ENCODE results near the gene UROC1. TPM values are rescaled to one million over a fixed set of nuclear protein-coding genes. Genes with fewer than 3 reads are reported as not detected.

Gene UROC1
- total and polyA plus RNA-seq, 9 of the 15 experiments (the other 6 are each of a cell fraction or from before 2014, with no cell fraction given), result not detected

- H3K4me3 ChIP-seq, result no peak within 1 kb of the TSS
- BruUV-seq (replicated peaks), result no TSS peak
- H3K4me2 ChIP-seq (ENCODE audit: insufficient read depth, low read length), result no peak within 1 kb of the TSS
- H3K79me2 ChIP-seq (ENCODE audit: control insufficient read depth, insufficient read depth, low read length), result no peaks in the 10 kb centered on the region
- H3K27ac ChIP-seq (ENCODE audit: extremely low read depth, low read depth, low read length), result no peak within 1 kb of the TSS
- no peak within 1 kb of the TSS for H2AFZ ChIP-seq (ENCODE audit: low read depth, low read length)
- ChIA-PET POLR2A (interaction anchor here (0.5 to 0.6 kb wide), 2 partner anchors 20 to 145 kb away, joined by 3 to 4 read pairs; no protein-coding TSS in a partner anchor), CTCF (ENCODE audit: low intra/inter-chr PET ratio) (no interaction called here)
- H3K9me1 ChIP-seq (ENCODE audit: control insufficient read depth, insufficient read depth, low read length), result no peaks in the 10 kb centered on the region
- H3K36me3 ChIP-seq (ENCODE audit: control insufficient read depth, insufficient read depth, low read length), result no peaks in the 10 kb centered on the region
- no peaks in the 10 kb centered on the region; the same call in 1 of the 2 replicates for H4K20me1 ChIP-seq (replicated peaks; ENCODE audit: control insufficient read depth, insufficient read depth, low read length)
- H3K9ac ChIP-seq (ENCODE audit: insufficient read depth in 1 of 2, low read depth in 2 of 2, low read length in 2 of 2), result no peak within 1 kb of the TSS
- no peak for ATAC-seq
- FAIRE-seq, result no peak
- no peak for DNase-seq (ENCODE audit: extremely low read depth in 1 of 4, low spot score in 3 of 4)
- TF ChIP-seq ZSCAN32 (CRISPR knock-in tag; IDR thresholded peaks at IDR 0.05) (no peak), ZNF696 (CRISPR knock-in tag; conservative IDR thresholded peaks at IDR 0.05) (no peak), ZNF644 (tag; IDR thresholded peaks at IDR 0.05; ENCODE audit: low read depth) (no peak), ERF (CRISPR knock-in tag; IDR thresholded peaks at IDR 0.05) (no peak), BRD9 (IDR thresholded peaks at IDR 0.05; ENCODE audit: low read depth, partially characterized antibody) (no peak), DDX20 (tag; IDR thresholded peaks at IDR 0.05; ENCODE audit: low read depth) (no peak), FOXP4 (CRISPR knock-in tag; IDR thresholded peaks at IDR 0.05; ENCODE audit: borderline replicate concordance) (no peak), SMARCC2 (IDR thresholded peaks at IDR 0.05; ENCODE audit: low read depth) (no peak), ELF1 (tag; IDR thresholded peaks at IDR 0.05) (no peak), MEF2A (IDR thresholded peaks at IDR 0.05; ENCODE audit: control insufficient read depth, low read depth, low read length) (no peak), SIX5 (IDR thresholded peaks at IDR 0.05; ENCODE audit: borderline replicate concordance in 1 of 2, insufficient read depth in 1 of 2, low read depth in 1 of 2, low read length in 2 of 2) (no peak), ILF3 (IDR thresholded peaks at IDR 0.05; ENCODE audit: borderline replicate concordance) (no peak)
- no peaks in the 10 kb centered on the region for H3K4me1 ChIP-seq (replicated peaks in 1 of 2; ENCODE audit: control insufficient read depth in 2 of 2, insufficient read depth in 2 of 2, low read length in 2 of 2)
- intact Hi-C loops (cut with micrococcal nuclease), result no loop called here
- in situ Hi-C loops (cut with MboI), result no loop called here
- no peaks in the 10 kb centered on the region for H3K9me3 ChIP-seq (replicated peaks; ENCODE audit: control insufficient read depth, insufficient read depth, low read depth, low read length)
- 0% methylated on average over 5 of the region's 9 CpGs for WGBS (ENCODE audit: insufficient coverage, low coverage, missing lambda C conversion rate)
- H3K27me3 ChIP-seq (ENCODE audit: control insufficient read depth in 2 of 2, insufficient read depth in 2 of 2, low read length in 2 of 2), result peaks cover 4 to 22% of the 10 kb centered on the region in 2 experiments; a peak in 2 of 5 replicates
These were observed 40.9 kb upstream of the UROC1 start, which contains the start of gene C3orf22 for GRCh38 chr3:126558336-126559071. Gene C3orf22, minus strand, starts transcription at chr3:126558932. Its CDS starts 5,542 bp downstream, at chr3:126553390.
